Mammary epithelial cell (primary cell): Measurements from ENCODE around the gene KIF26A.

ENCODE experiments used
- CTCF ChIP-seq, 2 donors: IDR thresholded peaks in 1 of 2; conservative IDR thresholded peaks in 1 of 2; 2 replicates each; pipeline ENCODE4 v1.5.1; 2011 to 2012; ENCODE audit warnings: inconsistent platforms in 2 of 2, low read length in 2 of 2, mild to moderate bottlenecking in 2 of 2, control low read depth in 1 of 2, low read depth in 1 of 2; ENCODE audit not compliant: insufficient read depth in 1 of 2; ENCODE audit errors: extremely low read depth in 1 of 2
- EZH2 ChIP-seq: IDR thresholded peaks from 2 replicates; pipeline ENCODE4 v1.6.1; 2012; ENCODE audit warnings: low read length, inconsistent platforms, borderline replicate concordance

DNA sequence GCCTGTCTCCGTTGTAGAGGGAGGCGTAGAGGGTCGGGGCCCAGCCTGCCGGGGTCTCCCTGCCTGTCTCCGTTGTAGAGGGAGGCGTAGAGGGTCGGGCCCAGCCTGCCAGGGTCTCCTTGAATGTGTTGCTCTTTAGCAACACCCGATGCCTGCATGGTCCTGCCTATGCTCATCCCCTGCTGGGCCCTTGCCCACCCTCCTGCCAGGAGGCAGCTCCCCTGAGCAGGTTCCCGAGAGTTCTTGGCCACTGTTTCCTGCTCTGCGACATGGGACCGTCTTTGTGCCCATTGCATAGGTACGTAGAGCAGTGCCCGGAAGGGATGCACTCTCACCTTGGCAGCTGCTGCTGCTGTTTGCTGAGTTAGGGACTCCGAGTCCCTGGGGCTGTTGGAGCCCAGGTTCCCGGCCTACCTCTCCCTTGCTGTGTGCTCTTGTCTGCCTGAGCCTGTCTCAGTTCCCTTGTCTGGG, 3.3 kb downstream of the KIF26A start:
- TF ChIP-seq EZH2 (no peak), CTCF (conservative IDR thresholded peaks at IDR 0.05 in 1 of 2, IDR thresholded peaks at IDR 0.05 in 1 of 2; ENCODE audit: extremely low read depth in 1 of 2, insufficient read depth in 1 of 2, low read depth in 1 of 2, low read length in 2 of 2) (no peak)
